ENCODE results near the gene DOK7.
A peak's percentile ranks its signal among the peaks of the same experiment; 100 is the strongest.
"Not testable (repeated sequence)": the region's sequence is repeated elsewhere in the genome, so short reads cannot be mapped to it uniquely, and the experiment has no call there.

Gene DOK7

GRCh38 chr4:3452376-3452775 lies 10.7 kb upstream of the DOK7 start:
- DNase-seq (ENCODE audit: low read depth in 2 of 2), result peak in 1 of 2 donors; percentile 18
- no peak overlapping the region for H3K4me3 ChIP-seq (replicated peaks in 1 of 2; ENCODE audit: low read depth in 2 of 2, low read length in 2 of 2)
- TF ChIP-seq CTCF (IDR thresholded peaks at IDR 0.05; ENCODE audit: low read depth, low read length), result peak; percentile 52

- DNase-seq (ENCODE audit: low read depth in 2 of 2); H3K4me3 ChIP-seq (replicated peaks in 1 of 2; ENCODE audit: low read depth in 2 of 2, low read length in 2 of 2): not testable (repeated sequence)
Observed at GRCh38 chr4:3455596-3455995, 7.5 kb upstream of the DOK7 start.

GRCh38 chr4:3458371-3458770 lies 4.7 kb upstream of the DOK7 start:
- H3K4me3 ChIP-seq (replicated peaks in 1 of 2; ENCODE audit: low read depth in 2 of 2, low read length in 2 of 2), result no peak overlapping the region
- TF ChIP-seq CTCF (IDR thresholded peaks at IDR 0.05; ENCODE audit: low read depth, low read length), result no peak
- DNase-seq (ENCODE audit: low read depth in 2 of 2), result no peak

- not testable (repeated sequence) for DNase-seq (ENCODE audit: low read depth in 2 of 2)
Observed at GRCh38 chr4:3459156-3459555, 4.0 kb upstream of the DOK7 start.

GRCh38 chr4:3460926-3461325 lies 2.2 kb upstream of the DOK7 start:
- no peak overlapping the region for H3K4me3 ChIP-seq (replicated peaks in 1 of 2; ENCODE audit: low read depth in 2 of 2, low read length in 2 of 2)
- TF ChIP-seq CTCF (IDR thresholded peaks at IDR 0.05; ENCODE audit: low read depth, low read length), result no peak
- no peak for DNase-seq (ENCODE audit: low read depth in 2 of 2)

More at GRCh38 chr4:3459156-3459555, 4.0 kb upstream of the DOK7 start:
- not testable (repeated sequence) for H3K4me3 ChIP-seq (replicated peaks in 1 of 2; ENCODE audit: low read depth in 2 of 2, low read length in 2 of 2)

- H3K4me3 ChIP-seq (replicated peaks in 1 of 2; ENCODE audit: low read depth in 2 of 2, low read length in 2 of 2), result no peak overlapping the region
- TF ChIP-seq CTCF (IDR thresholded peaks at IDR 0.05; ENCODE audit: low read depth, low read length), result no peak
- DNase-seq (ENCODE audit: low read depth in 2 of 2), result peak in 1 of 2 donors; percentile 35
Observed at GRCh38 chr4:3461515-3462291, 1.4 kb upstream of the DOK7 start.

GRCh38 chr4:3462321-3462789 lies 751 bp upstream of the DOK7 start:
- DNase-seq (ENCODE audit: low read depth in 2 of 2), result no peak
- H3K4me3 ChIP-seq (replicated peaks in 1 of 2; ENCODE audit: low read depth in 2 of 2, low read length in 2 of 2), result no peak overlapping the region
- no peak for TF ChIP-seq CTCF (IDR thresholded peaks at IDR 0.05; ENCODE audit: low read depth, low read length)

Data from cardiac fibroblast (primary cell).